K562 (cell line): ENCODE data around the gene SEPTIN14. TPM values are rescaled to one million over a fixed set of nuclear protein-coding genes. Genes with fewer than 3 reads are reported as not detected.
"Not testable (repeated sequence)": the region's sequence is repeated elsewhere in the genome, so short reads cannot be mapped to it uniquely, and the experiment has no call there.

Experiments
- ATAC-seq: fragments of 200-7000 bp; cut with Tn5 transposase; 3 replicates; pipeline ENCODE4 v1.9.1; 2020; ENCODE audit warnings: moderate library complexity
- BruUV-seq: library from RNA; stranded (reverse); fragments of 400-500 nt; replicated peaks from 2 replicates; lab custom pipeline; 2021; lab: Mats Ljungman, UMichigan
- CTCF ChIA-PET: fragments of 300-600 bp; formaldehyde crosslinking; extraction: SDS; loops from one replicate; lab custom pipeline; 2021; ENCODE audit warnings: low intra/inter-chr PET ratio; lab: Yijun Ruan, JAX
- POLR2A ChIA-PET: fragments of 300-600, 350-650 bp; sonication (Branson Sonifier 250); formaldehyde crosslinking; extraction: SDS; loops from one replicate; lab custom pipeline; 2021; ENCODE audit warnings: antibody characterized with exemption, inconsistent platforms; lab: Yijun Ruan, JAX
- DNase-seq, 4 experiments: peaks; one replicate each; pipeline versions ENCODE4 v3.0.0 to v3.0.0-alpha.2; 2011 to 2018; ENCODE audit warnings: low spot score in 3 of 4, mixed read lengths in 3 of 4; ENCODE audit errors: extremely low read depth in 1 of 4
- FAIRE-seq: peaks from 2 replicates; lab custom pipeline; 2011; peaks lifted over from hg19 to GRCh38; lab: Jason Lieb, UNC
- H2AFZ ChIP-seq: 2 replicates; pipeline ENCODE4 v1.6.0; 2011; ENCODE audit warnings: low read depth, low read length, control low read depth, inconsistent platforms
- H3K27ac ChIP-seq: fragments of 200-600 bp; 3 replicates; pipeline ENCODE4 v1.8.0; 2011; ENCODE audit warnings: low read depth, mild to moderate bottlenecking, control low read depth, inconsistent platforms, low read length, moderate library complexity, mixed read lengths; ENCODE audit errors: extremely low read depth
- H3K27me3 ChIP-seq, 2 experiments: fragments of 300-600 bp in 1 of 2; 2 replicates in 1 of 2; 3 replicates in 1 of 2; pipeline versions ENCODE4 v1.6.0 to v1.8.0; 2011; ENCODE audit warnings: inconsistent platforms in 2 of 2, low read length in 2 of 2, mild to moderate bottlenecking in 1 of 2, mixed read lengths in 1 of 2, moderate library complexity in 1 of 2; ENCODE audit not compliant: control insufficient read depth in 2 of 2, insufficient read depth in 2 of 2
- H3K36me3 ChIP-seq: fragments of 300-600 bp; 3 replicates; pipeline ENCODE4 v1.8.0; 2011; ENCODE audit warnings: mild to moderate bottlenecking, low read length, inconsistent platforms; ENCODE audit not compliant: control insufficient read depth, insufficient read depth
- H3K4me1 ChIP-seq, 2 experiments: fragments of 200-600 bp in 1 of 2; replicated peaks in 1 of 2; 2 replicates in 1 of 2; 3 replicates in 1 of 2; pipeline versions ENCODE4 v1.5.1 to v1.8.0; 2011; ENCODE audit warnings: inconsistent platforms in 2 of 2, low read length in 2 of 2, mild to moderate bottlenecking in 1 of 2, mixed read lengths in 1 of 2, moderate library complexity in 1 of 2; ENCODE audit not compliant: control insufficient read depth in 2 of 2, insufficient read depth in 2 of 2
- H3K4me2 ChIP-seq: 2 replicates; pipeline ENCODE4 v1.6.1; 2011; ENCODE audit warnings: low read length, control low read depth, inconsistent platforms, mixed read lengths; ENCODE audit not compliant: insufficient read depth
- H3K4me3 ChIP-seq: fragments of 200-600 bp; sonication (generic), shearing (Covaris generic); 2 replicates; pipeline ENCODE4 v1.5.1; 2016; ENCODE audit warnings: control low read depth, inconsistent platforms
- H3K79me2 ChIP-seq: fragments of 200-600 bp; 3 replicates; pipeline ENCODE4 v1.8.0; 2011; ENCODE audit warnings: low read length, inconsistent platforms; ENCODE audit not compliant: control insufficient read depth, insufficient read depth
- H3K9ac ChIP-seq, 2 experiments: 2 replicates each; pipeline versions ENCODE4 v1.6.0 to v1.6.1; 2011; ENCODE audit warnings: low read depth in 2 of 2, low read length in 2 of 2, control low read depth in 1 of 2, inconsistent platforms in 1 of 2, mild to moderate bottlenecking in 1 of 2, mixed read lengths in 1 of 2; ENCODE audit not compliant: insufficient read depth in 1 of 2
- H3K9me1 ChIP-seq: one replicate; pipeline ENCODE4 v1.6.0; 2011; ENCODE audit warnings: inconsistent platforms, mild to moderate bottlenecking, low read length, moderate library complexity; ENCODE audit not compliant: control insufficient read depth, insufficient read depth
- H3K9me3 ChIP-seq: replicated peaks from 2 replicates; pipeline ENCODE4 v1.5.1; 2011; ENCODE audit warnings: low read depth, low read length, inconsistent platforms; ENCODE audit not compliant: control insufficient read depth, insufficient read depth
- H4K20me1 ChIP-seq: replicated peaks from 2 replicates; pipeline ENCODE4 v1.6.1; 2011; ENCODE audit warnings: low read length, inconsistent platforms, mixed read lengths; ENCODE audit not compliant: control insufficient read depth, insufficient read depth
- CBX3 ChIP-seq, 2 experiments: IDR thresholded peaks; 1 replicate in 1 of 2; 2 replicates in 1 of 2; pipeline ENCODE4 v1.6.1; 2012; ENCODE audit warnings: inconsistent platforms in 2 of 2, low read length in 2 of 2, borderline replicate concordance in 1 of 2, control low read depth in 1 of 2
- CBX5 ChIP-seq: IDR thresholded peaks from 2 replicates; pipeline ENCODE4 v1.6.1; 2014; ENCODE audit warnings: low read depth, borderline replicate concordance
- CEBPB ChIP-seq: fragments of 450-650 bp; IDR thresholded peaks from 2 replicates; pipeline ENCODE4 v1.6.1; 2016; ENCODE audit warnings: missing genetic modification characterization, missing compliant biosample characterization
- CEBPG ChIP-seq, 3 experiments: fragments of 200-800 bp in 1 of 3; sonication (Bioruptor generic) in 1 of 3; sonication (generic) in 1 of 3; formaldehyde crosslinking in 1 of 3; IDR thresholded peaks in 2 of 3; conservative IDR thresholded peaks in 1 of 3; 2 replicates each; pipeline versions ENCODE4 v1.6.1 to v1.8.0; 2016 to 2022; ENCODE audit warnings: missing compliant biosample characterization in 2 of 3, missing genetic modification characterization in 2 of 3, mild to moderate bottlenecking in 1 of 3, missing genetic modification reagents in 1 of 3
- NFE2 ChIP-seq: IDR thresholded peaks from 2 replicates; pipeline ENCODE4 v1.6.1; 2014; ENCODE audit warnings: antibody characterized with exemption, low read depth
- TCF7 ChIP-seq: sonication (generic); IDR thresholded peaks from 2 replicates; pipeline ENCODE4 v1.6.1; 2016; ENCODE audit warnings: antibody characterized with exemption, borderline replicate concordance
- TRIM28 ChIP-seq: fragments of 450-650 bp; IDR thresholded peaks from 2 replicates; pipeline ENCODE4 v1.6.1; 2017
- WGBS: fragments of 100-300 bp; shearing (Covaris generic); methylation state at CpG from one replicate; pipeline ENCODE4 v1.1.6; 2016; ENCODE audit warnings: low coverage, mixed read lengths; ENCODE audit not compliant: insufficient coverage; ENCODE audit errors: missing lambda C conversion rate; 5-methylcytosine and 5-hydroxymethylcytosine counted together
- in situ Hi-C: fragments of 300-500 bp; cut with MboI; formaldehyde crosslinking; loops from 4 replicates; pipeline ENCODE4 v1.15.0; 2018; ENCODE audit warnings: inconsistent platforms, mixed read lengths
- intact Hi-C: fragments of 100-400 bp; cut with micrococcal nuclease; formaldehyde crosslinking; loops from 2 replicates; pipeline ENCODE4 v1.14.2; 2022
- polyA plus RNA-seq, 8 experiments: library from polyadenylated mRNA; depleted of rRNA in 4 of 8; stranded (reverse) in 5 of 8; unstranded in 3 of 8; fragments of >200 nt; fragmentation: Nextera tagmentation in 2 of 8; fragmentation: Illumina TruSeq in 1 of 8; extraction: Ambion mirVana in 2 of 8; extraction: Trizol in 1 of 8; gene quantifications; 2 replicates each; pipeline versions ENCODE4 v1.2.1 to v1.2.3, GENCODE V29; 2011 to 2014; ENCODE audit warnings: inconsistent platforms in 1 of 8, missing spikeins in 1 of 8
- total RNA-seq, 7 experiments: library from RNA; depleted of rRNA in 6 of 7; stranded (reverse); fragments of >200 nt in 6 of 7; fragmentation: Illumina TruSeq in 2 of 7; extraction: Trizol in 2 of 7; gene quantifications; 2 replicates each; pipeline versions ENCODE4 v1.2.1 to v1.2.3, GENCODE V29; 2011 to 2021; ENCODE audit warnings: low replicate concordance in 1 of 7

SEPTIN14 gene
- total and polyA plus RNA-seq, 9 of the 15 experiments (the other 6 are each of a cell fraction or from before 2014, with no cell fraction given), result 0.04 to 0.10 (median 0.04) TPM; not detected in 1

GRCh38 chr7:55797260-55797659 lies 65.3 kb downstream of the SEPTIN14 start:
- POLR2A ChIA-PET, in situ Hi-C loops: not testable (repeated sequence)

DNA sequence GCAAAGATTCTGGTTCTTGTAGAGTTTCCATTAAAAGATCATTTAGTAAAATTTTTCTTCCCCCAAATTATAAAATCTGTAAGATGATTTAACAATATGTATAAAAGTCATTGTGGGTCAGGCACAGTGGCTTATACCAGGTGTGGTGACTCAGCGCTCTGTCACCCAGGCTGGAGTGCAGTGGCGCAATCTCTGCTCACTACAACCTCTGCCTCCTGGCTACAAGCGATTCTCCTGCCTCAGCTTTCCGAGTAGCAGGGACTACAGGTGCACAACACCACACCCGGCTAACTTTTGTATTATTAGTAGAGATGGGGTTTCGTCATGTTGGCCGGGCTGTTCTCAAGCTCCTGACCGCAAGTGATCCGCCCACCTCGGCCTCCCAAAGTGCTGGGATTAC lies 68.0 kb downstream of the SEPTIN14 start:
- 0 out of 2 replicates have a peak, but pooled peaks have one; percentile 10 for TF ChIP-seq CEBPB
- no peak for TF ChIP-seq TCF7
- TF ChIP-seq CEBPG (CRISPR knock-in tag; IDR thresholded peaks at IDR 0.05), result no peak
- TF ChIP-seq CEBPG (tag; conservative IDR thresholded peaks at IDR 0.05 in 1 of 2, IDR thresholded peaks at IDR 0.05 in 1 of 2), result 0 out of 4 replicates have a peak, but pooled peaks of 1 of the 2 experiments have one; percentile 13
- peak; percentile 39 for TF ChIP-seq NFE2
- TF ChIP-seq, all 486 proteins: peak for 3
- intact Hi-C loops (no loop called here), in situ Hi-C loops (no loop called here)
- no peaks in the 10 kb centered on the region; a peak in 1 of 5 replicates for H3K27me3 ChIP-seq
- ATAC-seq (no peak), DNase-seq (no peak), FAIRE-seq (no peak)
- ChIA-PET CTCF (no interaction called here), POLR2A (no interaction called here)
- H3K27ac ChIP-seq, result no peak overlapping the region
- H3K9me3 ChIP-seq, result no peaks in the 10 kb centered on the region
- H3K4me3 ChIP-seq, result no peak overlapping the region
- H4K20me1 ChIP-seq, result no peaks in the 10 kb centered on the region
- no peak overlapping the region for H3K9ac ChIP-seq
- no peaks in the 10 kb centered on the region for H3K4me1 ChIP-seq
- no peak overlapping the region for H3K4me2 ChIP-seq
- H3K36me3 ChIP-seq, result no peaks in the 10 kb centered on the region
- H3K79me2 ChIP-seq, result no peaks in the 10 kb centered on the region
- no peak overlapping the region for H2AFZ ChIP-seq
- no TSS peak for BruUV-seq
- 1% methylated on average over 10 of the region's 10 CpGs for WGBS
- no peaks in the 10 kb centered on the region for H3K9me1 ChIP-seq

More at GRCh38 chr7:55797260-55797659, 65.3 kb downstream of the SEPTIN14 start:
- 7% methylated on average over 1 of the region's 1 CpG for WGBS
- BruUV-seq, H3K4me1 ChIP-seq, H3K9me3 ChIP-seq, H3K4me2 ChIP-seq, FAIRE-seq, intact Hi-C loops, H3K79me2 ChIP-seq, ATAC-seq, H3K4me3 ChIP-seq, H3K36me3 ChIP-seq, H2AFZ ChIP-seq, H4K20me1 ChIP-seq, H3K27me3 ChIP-seq, H3K27ac ChIP-seq, H3K9ac ChIP-seq, DNase-seq, H3K9me1 ChIP-seq, CTCF ChIA-PET: not testable (repeated sequence)
- peak; percentile 77 for TF ChIP-seq CBX5
- TF ChIP-seq CBX3 (IDR thresholded peaks at IDR 0.05; ENCODE audit: borderline replicate concordance in 1 of 2, low read length in 2 of 2), result peak in 1 of 2 experiments; percentile 63; a peak in 1 of 3 replicates
- TF ChIP-seq TRIM28, result peak; percentile 91
